PFSK-1 (cell line): ENCODE data around the gene COL5A3.

Experiments
- SIN3A ChIP-seq: IDR thresholded peaks from 2 replicates; pipeline ENCODE4 v1.6.1; 2012; ENCODE audit warnings: mild to moderate bottlenecking, low read length, moderate library complexity, borderline replicate concordance; ENCODE audit not compliant: insufficient read depth
- TF ChIP-seq, protein P1 (sequence below), 2 experiments: IDR thresholded peaks; 2 replicates each; pipeline versions ENCODE4 v1.6.1 to v1.8.0; 2011 to 2012; ENCODE audit warnings: low read depth in 2 of 2, low read length in 2 of 2, control low read depth in 1 of 2, inconsistent platforms in 1 of 2, mild to moderate bottlenecking in 1 of 2, moderate library complexity in 1 of 2; ENCODE audit not compliant: insufficient read depth in 1 of 2

DNA sequence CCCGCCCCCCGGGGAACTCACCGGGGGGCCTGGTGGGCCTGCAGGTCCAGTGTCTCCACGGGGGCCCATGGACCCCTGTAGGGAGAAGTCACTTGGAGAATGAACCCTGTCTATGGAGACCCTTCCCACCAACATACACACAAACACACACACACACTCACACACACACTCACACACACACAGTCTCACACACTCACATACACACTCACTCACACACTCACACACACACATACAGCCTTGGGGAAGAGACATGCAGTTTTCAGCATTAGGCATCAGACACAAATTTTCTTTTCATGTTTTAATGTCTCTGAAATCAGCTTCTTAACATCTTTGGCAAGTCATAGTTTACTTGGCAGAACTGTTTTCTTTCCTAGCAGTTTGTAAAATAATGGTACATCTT is 43.0 kb downstream of the COL5A3 start:
- TF ChIP-seq SIN3A, result no peak
- TF ChIP-seq, protein P1, sequence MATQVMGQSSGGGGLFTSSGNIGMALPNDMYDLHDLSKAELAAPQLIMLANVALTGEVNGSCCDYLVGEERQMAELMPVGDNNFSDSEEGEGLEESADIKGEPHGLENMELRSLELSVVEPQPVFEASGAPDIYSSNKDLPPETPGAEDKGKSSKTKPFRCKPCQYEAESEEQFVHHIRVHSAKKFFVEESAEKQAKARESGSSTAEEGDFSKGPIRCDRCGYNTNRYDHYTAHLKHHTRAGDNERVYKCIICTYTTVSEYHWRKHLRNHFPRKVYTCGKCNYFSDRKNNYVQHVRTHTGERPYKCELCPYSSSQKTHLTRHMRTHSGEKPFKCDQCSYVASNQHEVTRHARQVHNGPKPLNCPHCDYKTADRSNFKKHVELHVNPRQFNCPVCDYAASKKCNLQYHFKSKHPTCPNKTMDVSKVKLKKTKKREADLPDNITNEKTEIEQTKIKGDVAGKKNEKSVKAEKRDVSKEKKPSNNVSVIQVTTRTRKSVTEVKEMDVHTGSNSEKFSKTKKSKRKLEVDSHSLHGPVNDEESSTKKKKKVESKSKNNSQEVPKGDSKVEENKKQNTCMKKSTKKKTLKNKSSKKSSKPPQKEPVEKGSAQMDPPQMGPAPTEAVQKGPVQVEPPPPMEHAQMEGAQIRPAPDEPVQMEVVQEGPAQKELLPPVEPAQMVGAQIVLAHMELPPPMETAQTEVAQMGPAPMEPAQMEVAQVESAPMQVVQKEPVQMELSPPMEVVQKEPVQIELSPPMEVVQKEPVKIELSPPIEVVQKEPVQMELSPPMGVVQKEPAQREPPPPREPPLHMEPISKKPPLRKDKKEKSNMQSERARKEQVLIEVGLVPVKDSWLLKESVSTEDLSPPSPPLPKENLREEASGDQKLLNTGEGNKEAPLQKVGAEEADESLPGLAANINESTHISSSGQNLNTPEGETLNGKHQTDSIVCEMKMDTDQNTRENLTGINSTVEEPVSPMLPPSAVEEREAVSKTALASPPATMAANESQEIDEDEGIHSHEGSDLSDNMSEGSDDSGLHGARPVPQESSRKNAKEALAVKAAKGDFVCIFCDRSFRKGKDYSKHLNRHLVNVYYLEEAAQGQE (IDR thresholded peaks at IDR 0.05; ENCODE audit: insufficient read depth in 1 of 2, low read depth in 2 of 2, low read length in 2 of 2), result no peak
